ENCODE data around the gene SOX13. TPM values are rescaled to one million over a fixed set of nuclear protein-coding genes. Genes with fewer than 3 reads are reported as not detected.
A peak's percentile ranks its signal among the peaks of the same experiment; 100 is the strongest.

Gene SOX13
- total RNA-seq, 2 donors from 2014 or later, result 1.9 to 3.9 TPM

DNA sequence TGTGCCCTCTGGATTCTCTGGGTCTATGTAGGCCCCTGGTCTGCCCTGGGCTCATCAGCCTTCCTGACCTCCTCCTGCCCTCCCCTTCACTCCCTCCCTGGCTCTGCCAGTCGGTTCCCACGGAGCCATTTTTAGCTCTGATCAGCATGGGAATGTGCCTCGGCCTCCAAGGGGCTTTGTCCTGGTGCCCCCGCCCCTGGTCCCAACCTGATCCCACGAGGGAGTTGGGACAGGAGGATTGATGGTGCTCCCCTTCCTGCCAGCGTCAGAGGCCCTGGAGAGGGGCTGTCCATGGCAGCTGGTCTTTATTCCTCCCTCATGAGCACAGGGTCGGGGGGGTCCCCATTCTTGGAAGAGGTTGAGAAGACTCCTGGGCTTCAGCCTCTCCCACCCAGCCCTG is 54.0 kb downstream of the SOX13 start:
- Mint-ChIP-seq H3K4me1 (ENCODE audit: low read depth) (peaks cover 13% of the 10 kb centered on the region), H3K36me3 (ENCODE audit: insufficient read depth in 2 of 2) (no peaks in the 10 kb centered on the region), H3K4me3 (no peak overlapping the region), H3K27me3 (ENCODE audit: low read depth) (no peaks in the 10 kb centered on the region), H3K27ac (no peak overlapping the region), H3K9me3 (no peaks in the 10 kb centered on the region)
- ATAC-seq (replicated peaks in 1 of 2) (no peak), DNase-seq (no peak)

DNA sequence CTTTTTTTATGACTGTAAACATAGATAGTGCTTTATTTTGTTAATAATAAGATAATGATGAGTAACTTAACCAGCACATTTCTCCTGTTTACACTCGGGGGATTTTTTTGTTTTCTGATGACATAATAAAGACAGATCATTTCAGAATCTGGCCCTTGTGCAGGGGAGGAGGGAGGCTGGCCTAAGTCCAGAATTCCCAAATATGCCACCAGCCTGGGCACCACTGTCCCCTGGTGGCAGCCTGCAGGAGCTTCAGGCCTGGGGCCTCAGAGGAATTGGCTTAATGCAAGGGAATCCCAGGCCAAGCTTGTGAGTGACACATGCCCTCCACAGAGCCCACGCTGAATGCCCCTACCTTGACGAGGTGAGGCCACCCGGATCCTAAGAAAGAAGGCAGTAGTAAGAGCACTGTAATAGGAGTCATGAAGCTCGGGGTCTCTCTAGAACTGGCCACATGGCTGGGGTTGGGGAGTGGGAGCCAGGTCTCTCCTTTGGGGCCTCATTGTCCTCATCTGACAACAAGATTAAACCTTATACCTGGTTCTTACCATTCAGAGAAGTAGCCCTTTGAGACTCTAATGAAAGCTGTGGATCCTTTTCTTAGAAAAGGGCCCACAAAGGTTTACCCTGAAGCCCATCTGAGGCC is 54.8 kb downstream of the SOX13 start:
- Mint-ChIP-seq H3K27ac (no peak overlapping the region), H3K4me1 (ENCODE audit: low read depth) (peaks cover 13% of the 10 kb centered on the region), H3K9me3 (no peaks in the 10 kb centered on the region), H3K4me3 (no peak overlapping the region), H3K36me3 (ENCODE audit: insufficient read depth in 2 of 2) (no peaks in the 10 kb centered on the region), H3K27me3 (ENCODE audit: low read depth) (no peaks in the 10 kb centered on the region)
- DNase-seq, result peak in 1 of 2 donors; percentile 46
- ATAC-seq (replicated peaks in 1 of 2), result peak in 1 of 2 donors; percentile 23

DNA sequence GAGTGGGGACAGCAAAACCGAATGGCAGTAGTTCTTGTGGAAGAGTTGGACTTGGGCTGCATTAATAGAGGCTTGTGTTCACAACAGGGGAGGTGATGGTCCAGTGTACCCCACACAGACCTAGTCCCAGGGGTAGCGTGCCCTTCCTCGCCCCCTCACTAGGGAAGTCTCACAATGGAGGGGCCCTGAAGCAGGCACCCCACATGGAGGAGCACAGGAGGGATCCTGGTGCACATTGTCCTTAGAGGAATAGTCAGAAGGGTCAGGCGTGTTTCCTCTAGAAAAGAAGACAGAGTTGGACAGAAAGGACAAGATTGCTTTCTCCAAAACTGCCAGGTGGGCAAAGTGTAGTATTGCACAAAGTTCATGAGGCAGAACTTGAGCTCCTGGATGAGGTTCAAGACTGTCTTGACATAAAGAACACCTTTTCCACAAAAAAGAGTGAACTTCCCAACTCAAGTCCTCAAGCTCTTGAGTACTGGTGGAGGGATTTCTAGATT is 55.6 kb downstream of the SOX13 start:
- Mint-ChIP-seq H3K36me3 (ENCODE audit: insufficient read depth in 2 of 2) (no peaks in the 10 kb centered on the region), H3K27me3 (ENCODE audit: low read depth) (no peaks in the 10 kb centered on the region), H3K4me3 (peak overlapping the region; percentile 7 to 22), H3K4me1 (ENCODE audit: low read depth) (peaks cover 13% of the 10 kb centered on the region), H3K27ac (no peak overlapping the region), H3K9me3 (no peaks in the 10 kb centered on the region)
- DNase-seq (no peak), ATAC-seq (replicated peaks in 1 of 2) (peak in 1 of 2 donors; percentile 6)

DNA sequence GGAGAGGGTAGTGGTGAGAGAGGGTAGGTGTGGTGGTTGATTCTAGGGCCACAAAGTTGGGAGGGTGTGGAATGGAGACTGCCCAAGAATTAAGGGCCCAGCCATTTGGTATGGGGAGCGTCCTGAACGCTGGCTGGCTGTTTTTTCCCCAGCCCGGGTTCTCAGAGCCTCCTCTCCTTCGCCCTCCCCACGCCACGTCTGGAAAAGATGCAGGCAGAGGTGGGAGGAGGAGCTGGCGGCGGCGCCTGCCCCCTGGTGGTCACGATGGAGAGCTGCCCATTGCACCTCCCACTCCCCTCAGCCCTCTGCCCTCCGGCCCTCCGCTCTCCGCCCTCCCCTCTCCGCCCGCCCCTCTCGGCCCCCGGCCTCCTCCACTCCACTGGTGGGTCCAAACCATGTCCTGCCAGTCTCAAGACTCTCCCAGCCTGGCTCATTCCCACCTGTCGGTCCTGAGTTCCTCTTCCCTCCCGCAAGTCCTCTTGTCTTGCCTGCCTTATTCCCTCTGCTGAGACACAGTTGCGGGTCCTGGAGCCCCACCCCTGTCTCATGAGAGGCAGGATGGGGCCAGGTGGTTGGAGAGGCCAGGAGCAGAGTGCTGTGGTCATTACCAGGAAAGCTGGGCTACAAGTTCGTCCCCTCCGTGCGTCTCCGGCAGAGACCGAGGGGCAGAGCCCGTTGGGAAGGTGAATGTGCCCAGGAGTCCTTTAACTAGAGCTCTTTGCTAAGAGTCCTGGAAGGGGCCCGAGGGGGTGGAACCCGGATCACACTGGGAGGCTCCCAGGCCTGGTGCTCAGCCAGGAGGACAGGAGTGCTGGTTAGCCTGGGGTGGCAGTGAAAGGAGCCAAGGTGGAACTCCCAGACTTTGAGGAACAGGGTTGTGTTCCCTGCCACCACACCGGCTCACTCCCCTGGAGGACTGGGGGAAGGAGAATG is 56.3 kb downstream of the SOX13 start:
- Mint-ChIP-seq H3K27me3 (ENCODE audit: low read depth) (no peaks in the 10 kb centered on the region), H3K4me3 (peak overlapping the region; percentile 7 to 31), H3K4me1 (ENCODE audit: low read depth) (peaks cover 13% of the 10 kb centered on the region), H3K36me3 (ENCODE audit: insufficient read depth in 2 of 2) (no peaks in the 10 kb centered on the region), H3K27ac (no peak overlapping the region), H3K9me3 (no peaks in the 10 kb centered on the region)
- peak; percentile 71 to 77 for DNase-seq
- ATAC-seq (replicated peaks in 1 of 2), result peak; percentile 91 to 92

DNA sequence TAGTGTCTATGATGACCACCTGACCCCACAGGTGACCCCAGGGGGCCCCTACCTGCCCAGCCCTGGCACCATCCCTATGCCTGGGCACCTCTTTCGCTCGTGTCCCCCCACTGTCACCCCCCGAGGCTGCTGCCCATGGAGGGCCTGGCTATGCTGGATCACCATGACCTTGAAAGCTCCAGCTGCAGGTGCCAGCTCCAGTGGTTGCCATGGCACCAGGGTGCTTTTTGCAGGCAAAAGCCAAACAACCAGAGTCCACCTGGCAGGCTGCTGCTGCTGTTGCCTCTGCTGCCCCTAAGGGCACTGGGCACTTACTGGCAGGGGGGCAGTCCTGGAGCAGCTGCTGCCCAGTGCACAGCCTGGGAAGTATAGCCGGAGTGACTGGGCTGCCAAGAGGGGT is 57.3 kb downstream of the SOX13 start:
- Mint-ChIP-seq H3K4me3 (no peak overlapping the region), H3K36me3 (ENCODE audit: insufficient read depth in 2 of 2) (no peaks in the 10 kb centered on the region), H3K4me1 (ENCODE audit: low read depth) (peaks cover 13% of the 10 kb centered on the region), H3K27me3 (ENCODE audit: low read depth) (no peaks in the 10 kb centered on the region), H3K9me3 (no peaks in the 10 kb centered on the region), H3K27ac (no peak overlapping the region)
- DNase-seq, result no peak
- ATAC-seq (replicated peaks in 1 of 2), result no peak

DNA sequence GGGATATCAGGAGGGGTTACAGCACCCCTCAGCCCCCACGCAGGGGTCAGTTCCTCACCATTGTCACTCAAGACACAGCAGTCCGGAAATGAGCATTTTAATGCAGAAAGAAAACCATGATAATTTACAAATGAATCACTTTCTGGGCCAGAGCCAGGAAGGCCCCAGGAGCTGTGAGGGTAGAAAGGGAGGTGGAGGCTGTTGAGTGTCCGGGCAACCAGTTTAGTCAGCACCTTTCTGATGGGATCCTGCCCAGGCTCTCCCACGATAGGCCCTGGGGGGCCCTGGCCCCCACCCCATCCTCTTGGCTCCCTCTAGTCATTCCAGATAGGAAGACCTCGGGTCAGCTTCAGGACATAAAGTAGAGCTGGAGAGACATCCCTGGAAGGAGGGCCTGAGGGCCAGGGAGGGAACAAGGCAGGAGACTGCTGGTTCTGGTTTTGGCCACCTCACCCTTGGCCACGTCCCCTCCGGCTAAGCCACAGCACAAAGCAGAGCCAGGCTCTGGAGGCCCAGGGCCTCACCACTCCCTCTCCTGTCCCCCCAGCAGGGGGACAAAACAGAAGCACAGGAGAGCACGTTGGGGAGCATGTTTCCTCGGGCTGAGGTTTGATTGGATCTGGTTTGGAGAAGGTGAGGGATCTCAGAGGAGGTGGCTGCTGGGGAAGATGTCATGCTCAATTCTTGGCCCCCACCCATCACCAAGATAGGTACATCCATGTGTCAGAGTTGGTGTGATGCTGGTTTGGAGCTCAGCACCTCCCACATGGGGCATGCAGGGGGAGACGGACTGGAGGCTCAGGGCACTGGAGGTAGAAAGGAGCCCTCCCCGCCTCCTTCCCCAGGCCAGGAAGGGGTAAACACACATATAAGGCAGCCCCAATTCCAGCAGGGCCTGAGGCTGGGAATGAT is 58.3 kb downstream of the SOX13 start:
- Mint-ChIP-seq H3K4me1 (ENCODE audit: low read depth) (peaks cover 13% of the 10 kb centered on the region), H3K27me3 (ENCODE audit: low read depth) (no peaks in the 10 kb centered on the region), H3K4me3 (no peak overlapping the region), H3K9me3 (no peaks in the 10 kb centered on the region), H3K27ac (no peak overlapping the region), H3K36me3 (ENCODE audit: insufficient read depth in 2 of 2) (no peaks in the 10 kb centered on the region)
- ATAC-seq (replicated peaks in 1 of 2), result no peak
- DNase-seq, result no peak

DNA sequence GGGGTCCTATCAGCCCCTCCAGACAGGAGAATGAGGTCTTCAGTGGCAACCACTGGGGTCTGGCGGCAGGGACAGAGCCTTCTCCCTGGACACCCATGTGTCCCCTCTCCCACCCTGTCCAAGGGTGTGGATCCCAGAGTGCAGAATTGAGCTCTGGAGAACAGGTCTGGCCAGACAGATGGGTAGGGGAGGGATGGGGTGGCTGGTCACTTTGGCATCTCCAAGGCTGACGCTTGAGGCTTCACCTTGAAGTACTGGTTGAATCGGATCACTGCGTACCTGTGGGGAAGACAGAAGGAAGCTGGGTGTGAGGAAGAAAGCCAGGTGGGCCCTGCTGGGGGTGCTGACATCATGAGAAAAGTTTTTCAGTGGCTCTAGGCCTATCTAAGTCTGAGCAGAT is 59.1 kb downstream of the SOX13 start:
- no peaks in the 10 kb centered on the region for H3K27me3 Mint-ChIP-seq (ENCODE audit: low read depth)
- peaks cover 13% of the 10 kb centered on the region for H3K4me1 Mint-ChIP-seq (ENCODE audit: low read depth)
- H3K36me3 Mint-ChIP-seq (ENCODE audit: insufficient read depth in 2 of 2), result no peaks in the 10 kb centered on the region
- ATAC-seq (replicated peaks in 1 of 2) (no peak), DNase-seq (no peak)
- H3K27ac Mint-ChIP-seq, result no peak overlapping the region
- no peak overlapping the region for H3K4me3 Mint-ChIP-seq
- no peaks in the 10 kb centered on the region for H3K9me3 Mint-ChIP-seq

DNA sequence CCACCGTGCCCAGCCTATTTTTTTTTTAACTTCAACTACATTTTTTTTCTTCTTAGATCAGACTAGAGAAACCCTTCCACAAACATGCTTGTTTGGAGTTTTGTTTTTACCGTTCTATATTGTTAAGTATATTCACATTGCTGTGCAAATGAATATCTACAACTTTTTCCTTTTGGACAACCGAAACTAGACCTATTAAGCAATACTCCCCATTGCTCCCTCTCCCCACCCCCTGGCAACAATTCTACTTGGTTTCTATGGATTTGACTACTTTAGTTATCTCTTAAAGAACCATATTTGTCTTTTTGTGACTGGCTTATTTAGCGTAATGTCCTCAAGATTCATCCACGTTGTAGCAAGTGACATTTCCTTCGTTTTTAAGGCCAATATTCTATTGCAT is 59.8 kb downstream of the SOX13 start:
- no peak for DNase-seq
- no peak overlapping the region for H3K4me3 Mint-ChIP-seq
- H3K9me3 Mint-ChIP-seq, result no peaks in the 10 kb centered on the region
- H3K36me3 Mint-ChIP-seq (ENCODE audit: insufficient read depth in 2 of 2), result no peaks in the 10 kb centered on the region
- H3K27ac Mint-ChIP-seq, result no peak overlapping the region
- ATAC-seq (replicated peaks in 1 of 2), result no peak
- peaks cover 13% of the 10 kb centered on the region for H3K4me1 Mint-ChIP-seq (ENCODE audit: low read depth)
- no peaks in the 10 kb centered on the region for H3K27me3 Mint-ChIP-seq (ENCODE audit: low read depth)

DNA sequence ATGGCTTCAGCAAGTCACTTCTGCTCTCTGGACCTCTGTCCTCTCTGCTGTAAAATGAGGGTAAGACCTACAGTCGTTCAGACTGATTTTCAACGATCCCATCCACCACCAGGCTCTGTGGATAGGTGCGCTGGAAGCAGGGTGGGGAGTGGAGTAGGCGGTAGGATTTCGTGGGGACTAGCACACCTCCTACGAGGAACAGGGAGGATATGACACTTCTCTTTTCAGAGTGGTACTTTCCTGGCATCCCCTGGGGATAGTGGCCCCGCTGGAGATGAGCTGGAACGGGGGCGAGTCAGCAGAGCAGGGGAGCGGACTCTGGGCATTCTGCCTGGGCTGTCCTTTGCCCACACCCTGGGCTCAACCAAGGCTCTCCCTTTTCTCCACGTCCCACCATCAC is 61.2 kb downstream of the SOX13 start:
- DNase-seq (no peak), ATAC-seq (replicated peaks in 1 of 2) (no peak)
- Mint-ChIP-seq H3K27ac (no peak overlapping the region), H3K4me1 (ENCODE audit: low read depth) (peaks cover 4% of the 10 kb centered on the region), H3K36me3 (ENCODE audit: insufficient read depth in 2 of 2) (no peaks in the 10 kb centered on the region), H3K4me3 (no peak overlapping the region), H3K27me3 (ENCODE audit: low read depth) (no peaks in the 10 kb centered on the region), H3K9me3 (no peaks in the 10 kb centered on the region)

DNA sequence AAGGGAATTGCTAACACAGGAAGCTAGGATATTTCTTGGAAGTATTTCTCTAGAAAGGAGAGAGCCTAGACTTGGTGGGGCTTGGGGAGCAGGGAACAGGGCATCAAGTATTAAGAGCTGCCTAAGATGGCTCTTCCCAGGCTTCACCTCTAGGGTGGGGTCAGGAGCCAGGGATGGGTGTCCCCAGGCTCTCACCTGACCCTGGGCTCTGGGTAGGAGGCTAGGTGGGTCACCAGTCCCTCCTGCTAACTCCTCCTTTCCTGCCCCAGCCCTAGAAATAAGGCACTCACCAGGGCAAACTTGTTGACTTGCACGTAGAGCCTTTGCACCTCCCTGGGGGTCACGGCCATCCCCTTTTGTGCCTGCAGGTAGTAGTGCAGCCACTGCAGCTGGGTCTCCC is 63.9 kb downstream of the SOX13 start:
- H3K9me3 Mint-ChIP-seq, result no peaks in the 10 kb centered on the region
- DNase-seq (no peak), ATAC-seq (replicated peaks in 1 of 2) (no peak)
- no peaks in the 10 kb centered on the region for H3K27me3 Mint-ChIP-seq (ENCODE audit: low read depth)
- no peak overlapping the region for H3K4me3 Mint-ChIP-seq
- no peak overlapping the region for H3K27ac Mint-ChIP-seq
- H3K36me3 Mint-ChIP-seq (ENCODE audit: insufficient read depth in 2 of 2), result no peaks in the 10 kb centered on the region
- peaks cover 5% of the 10 kb centered on the region for H3K4me1 Mint-ChIP-seq (ENCODE audit: low read depth)

DNA sequence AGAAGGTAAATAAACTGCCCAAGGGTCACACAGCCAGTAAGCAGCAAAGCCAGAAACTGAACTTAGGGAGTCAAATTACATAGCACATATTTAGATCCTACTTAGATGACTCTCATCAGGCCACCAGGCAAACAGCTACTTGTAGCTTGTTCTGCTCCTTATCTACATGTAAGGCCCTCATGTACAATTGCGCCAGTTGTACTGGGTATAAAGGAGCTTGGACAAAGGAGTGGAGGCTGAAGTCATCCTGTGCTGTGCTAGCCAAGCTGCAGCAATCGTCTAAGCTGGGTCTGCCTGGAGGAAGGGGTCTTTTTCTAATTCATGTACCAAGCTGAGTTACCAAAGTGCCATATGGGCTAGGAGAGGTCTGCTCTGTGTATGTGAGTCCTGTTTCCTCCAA is 66.2 kb downstream of the SOX13 start:
- H3K9me3 Mint-ChIP-seq, result no peaks in the 10 kb centered on the region
- peaks cover 10% of the 10 kb centered on the region for H3K4me1 Mint-ChIP-seq (ENCODE audit: low read depth)
- no peak overlapping the region for H3K4me3 Mint-ChIP-seq
- DNase-seq (no peak), ATAC-seq (replicated peaks in 1 of 2) (no peak)
- H3K27ac Mint-ChIP-seq, result no peak overlapping the region
- no peaks in the 10 kb centered on the region for H3K36me3 Mint-ChIP-seq (ENCODE audit: insufficient read depth in 2 of 2)
- no peaks in the 10 kb centered on the region for H3K27me3 Mint-ChIP-seq (ENCODE audit: low read depth)

DNA sequence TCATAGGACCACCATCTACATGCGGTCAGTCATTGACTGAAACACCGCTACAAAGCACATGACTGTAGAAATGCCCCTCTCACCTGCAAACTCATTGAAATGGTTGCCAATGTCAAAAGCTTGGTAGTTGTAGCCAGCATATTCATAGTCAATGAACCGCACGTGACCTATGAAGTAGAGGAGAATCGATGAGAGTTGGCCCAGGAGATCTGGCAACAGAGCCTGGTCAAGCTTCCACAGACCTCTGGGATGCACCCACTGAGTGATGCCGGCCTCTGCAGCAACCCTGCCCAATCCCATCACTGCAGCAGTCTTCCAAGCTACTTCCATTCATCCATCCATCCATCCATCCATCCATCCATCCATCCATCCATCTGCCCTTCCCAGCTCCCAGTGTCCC is 67.0 kb downstream of the SOX13 start:
- no peak overlapping the region for H3K27ac Mint-ChIP-seq
- DNase-seq, result no peak

DNA sequence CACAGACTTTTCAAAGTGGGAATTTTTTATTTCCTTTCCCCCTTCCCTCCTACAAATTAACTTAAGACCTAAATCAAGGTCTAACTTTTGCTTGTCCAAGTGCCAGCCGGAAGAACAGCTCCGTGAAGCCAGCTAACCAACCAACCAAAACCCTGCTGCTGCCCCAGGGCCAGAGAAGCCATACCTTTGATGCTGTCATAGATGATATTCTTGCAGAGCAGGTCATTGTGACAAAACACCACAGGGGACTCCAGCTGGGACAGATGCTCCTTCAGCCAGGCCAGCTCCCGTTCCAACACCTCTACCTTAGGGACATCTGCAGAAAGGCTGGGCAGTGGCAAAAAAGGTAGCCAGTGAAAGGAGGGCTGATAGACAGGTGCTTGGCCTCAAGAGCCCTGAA is 68.2 kb downstream of the SOX13 start:
- Mint-ChIP-seq H3K27ac (no peak overlapping the region), H3K4me1 (ENCODE audit: low read depth) (peaks cover 10% of the 10 kb centered on the region), H3K9me3 (no peaks in the 10 kb centered on the region)

More for the DNA sequence above, 67.0 kb downstream of the SOX13 start:
- ATAC-seq (replicated peaks in 1 of 2), result no peak
- Mint-ChIP-seq H3K36me3 (ENCODE audit: insufficient read depth in 2 of 2) (no peaks in the 10 kb centered on the region), H3K27me3 (ENCODE audit: low read depth) (no peaks in the 10 kb centered on the region), H3K9me3 (no peaks in the 10 kb centered on the region), H3K4me1 (ENCODE audit: low read depth) (peaks cover 10% of the 10 kb centered on the region), H3K4me3 (no peak overlapping the region)

More for the DNA sequence above, 68.2 kb downstream of the SOX13 start:
- Mint-ChIP-seq H3K36me3 (ENCODE audit: insufficient read depth in 2 of 2) (no peaks in the 10 kb centered on the region), H3K27me3 (ENCODE audit: low read depth) (no peaks in the 10 kb centered on the region), H3K4me3 (no peak overlapping the region)
- ATAC-seq (replicated peaks in 1 of 2), result no peak
- no peak for DNase-seq
